ENCODE results near the gene GRID1.

DNA sequence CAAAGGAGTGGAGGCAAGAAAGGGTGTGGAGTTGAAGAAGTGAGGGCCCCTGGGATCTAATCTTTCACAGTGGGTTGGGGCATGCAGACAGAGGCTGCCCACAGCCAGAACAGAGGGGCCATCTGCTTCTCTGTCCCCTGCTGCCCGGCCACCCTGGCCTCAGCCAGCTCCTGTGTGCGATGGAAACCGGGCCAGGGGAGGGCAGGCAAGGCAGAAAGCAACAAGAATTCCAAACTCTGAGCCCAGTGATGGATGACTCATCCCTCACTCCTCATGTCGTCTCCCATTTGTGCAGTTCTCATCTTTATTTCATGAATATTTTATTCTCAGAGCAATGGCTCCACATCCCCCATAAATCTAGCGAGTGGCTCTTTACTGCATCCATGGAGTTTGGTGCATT lies 757.1 kb downstream of the GRID1 start:
- TF ChIP-seq, protein P1, sequence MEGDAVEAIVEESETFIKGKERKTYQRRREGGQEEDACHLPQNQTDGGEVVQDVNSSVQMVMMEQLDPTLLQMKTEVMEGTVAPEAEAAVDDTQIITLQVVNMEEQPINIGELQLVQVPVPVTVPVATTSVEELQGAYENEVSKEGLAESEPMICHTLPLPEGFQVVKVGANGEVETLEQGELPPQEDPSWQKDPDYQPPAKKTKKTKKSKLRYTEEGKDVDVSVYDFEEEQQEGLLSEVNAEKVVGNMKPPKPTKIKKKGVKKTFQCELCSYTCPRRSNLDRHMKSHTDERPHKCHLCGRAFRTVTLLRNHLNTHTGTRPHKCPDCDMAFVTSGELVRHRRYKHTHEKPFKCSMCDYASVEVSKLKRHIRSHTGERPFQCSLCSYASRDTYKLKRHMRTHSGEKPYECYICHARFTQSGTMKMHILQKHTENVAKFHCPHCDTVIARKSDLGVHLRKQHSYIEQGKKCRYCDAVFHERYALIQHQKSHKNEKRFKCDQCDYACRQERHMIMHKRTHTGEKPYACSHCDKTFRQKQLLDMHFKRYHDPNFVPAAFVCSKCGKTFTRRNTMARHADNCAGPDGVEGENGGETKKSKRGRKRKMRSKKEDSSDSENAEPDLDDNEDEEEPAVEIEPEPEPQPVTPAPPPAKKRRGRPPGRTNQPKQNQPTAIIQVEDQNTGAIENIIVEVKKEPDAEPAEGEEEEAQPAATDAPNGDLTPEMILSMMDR (conservative IDR thresholded peaks at IDR 0.05; ENCODE audit: low read depth, low read length) = no peak
- TF ChIP-seq EZH2 (IDR thresholded peaks at IDR 0.05; ENCODE audit: low read length, unreplicated experiment) (no peak), EZH2phosphoT487 (IDR thresholded peaks at IDR 0.05; ENCODE audit: borderline replicate concordance, low read length) (no peak)

Data from PC-3 (cell line).